Right lung (tissue), 10 donors: ENCODE measurements around the gene KRT8. TPM values are rescaled to one million over a fixed set of nuclear protein-coding genes. Genes with fewer than 3 reads are reported as not detected.
A peak's percentile ranks its signal among the peaks of the same experiment; 100 is the strongest.

Experiments used
- DNase-seq, 2 donors: peaks; one replicate each; pipeline ENCODE4 v3.0.0-alpha.2; 2013
- long read RNA-seq, 8 donors: transcript quantifications; one replicate each; lab custom pipeline, GENCODE V29; 2026
- polyA plus RNA-seq, 5 donors: library from polyadenylated mRNA; unstranded; fragments of 120-200 nt; gene quantifications; one replicate each; pipeline versions ENCODE4 v1.2.1 to v1.2.3, GENCODE V29; 2013; ENCODE audit warnings: inconsistent platforms in 1 of 5, low replicate concordance in 1 of 5; ENCODE audit not compliant: insufficient read length in 5 of 5, insufficient read depth in 1 of 5

KRT8 gene
- 100 to 1,000 TPM; 166 to 247 (median 183) TPM for polyA plus RNA-seq
- long read RNA-seq, donor 1, partial matches to known transcripts: 206 of 215 reads
- long read RNA-seq, donor 1, other reads (novel, unspliced or antisense): 0 of 215 reads
- long read RNA-seq, donor 2, partial matches to known transcripts: 134 of 145 reads
- long read RNA-seq, donor 2, other reads (novel, unspliced or antisense): 6 of 145 reads
- long read RNA-seq, donor 3, partial matches to known transcripts: 190 of 206 reads
- long read RNA-seq, donor 3, other reads (novel, unspliced or antisense): 10 of 206 reads
- long read RNA-seq, donor 4, partial matches to known transcripts: 344 of 354 reads
- long read RNA-seq, donor 4, other reads (novel, unspliced or antisense): 6 of 354 reads
- long read RNA-seq, donor 5, partial matches to known transcripts: 427 of 445 reads
- long read RNA-seq, donor 5, other reads (novel, unspliced or antisense): 9 of 445 reads
- long read RNA-seq, donor 6, transcript KRT8-211 (4 exons, 770 nt): major isoform, 8 of 540 reads
- long read RNA-seq, donor 6, transcript KRT8-216 (9 exons, 2,126 nt): minor isoform, 7 of 540 reads
- long read RNA-seq, donor 6, partial matches to known transcripts: 500 of 540 reads
- long read RNA-seq, donor 6, other reads (novel, unspliced or antisense): 22 of 540 reads
- long read RNA-seq, donor 7, partial matches to known transcripts: 125 of 135 reads
- long read RNA-seq, donor 7, other reads (novel, unspliced or antisense): 7 of 135 reads
- long read RNA-seq, donor 8, partial matches to known transcripts: 30 of 35 reads
- long read RNA-seq, donor 8, other reads (novel, unspliced or antisense): 0 of 35 reads

DNA sequence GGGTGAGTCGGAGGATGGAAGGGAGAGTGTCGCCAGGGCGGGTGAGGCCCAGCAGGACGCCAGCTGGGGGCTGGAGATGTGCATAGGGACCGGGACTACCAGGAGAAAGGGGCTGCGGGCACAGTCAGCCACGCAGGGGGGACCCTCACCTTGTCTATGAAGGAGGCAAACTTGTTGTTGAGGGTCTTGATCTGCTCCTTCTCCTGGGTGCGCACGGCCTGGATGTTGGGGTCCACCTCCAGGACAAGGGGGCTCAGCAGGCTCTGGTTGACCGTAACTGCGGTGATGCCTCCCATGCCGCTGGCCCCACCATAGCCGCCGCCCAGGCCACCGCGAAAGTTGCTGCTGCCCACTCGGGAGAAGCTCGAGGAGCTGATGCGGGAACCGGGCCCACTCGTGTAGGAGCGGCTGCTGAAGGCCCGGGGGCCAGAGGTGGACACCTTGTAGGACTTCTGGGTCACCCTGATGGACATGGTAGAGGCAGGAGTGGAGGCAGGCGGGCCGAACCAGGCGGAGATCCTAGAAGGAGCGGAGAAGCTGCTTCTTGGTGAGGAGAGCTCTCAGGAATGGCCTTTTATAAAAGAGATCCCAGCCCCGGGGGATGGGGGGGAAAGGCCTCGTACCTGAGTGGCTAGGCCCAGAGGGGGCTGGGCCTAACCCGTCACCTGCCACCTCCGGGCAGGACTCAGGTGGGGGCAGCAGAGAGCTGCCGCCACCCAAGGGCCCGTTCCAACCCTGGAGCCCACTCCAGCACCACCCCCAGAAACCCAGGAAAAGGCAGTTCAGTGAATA lies at the start of gene KRT8:
Gene KRT8 (minus strand): TSS at position 568 of the 792 bp plus-strand sequence. CDS start 95 bp downstream, at position 473.
- peak; percentile 75 for DNase-seq

DNA sequence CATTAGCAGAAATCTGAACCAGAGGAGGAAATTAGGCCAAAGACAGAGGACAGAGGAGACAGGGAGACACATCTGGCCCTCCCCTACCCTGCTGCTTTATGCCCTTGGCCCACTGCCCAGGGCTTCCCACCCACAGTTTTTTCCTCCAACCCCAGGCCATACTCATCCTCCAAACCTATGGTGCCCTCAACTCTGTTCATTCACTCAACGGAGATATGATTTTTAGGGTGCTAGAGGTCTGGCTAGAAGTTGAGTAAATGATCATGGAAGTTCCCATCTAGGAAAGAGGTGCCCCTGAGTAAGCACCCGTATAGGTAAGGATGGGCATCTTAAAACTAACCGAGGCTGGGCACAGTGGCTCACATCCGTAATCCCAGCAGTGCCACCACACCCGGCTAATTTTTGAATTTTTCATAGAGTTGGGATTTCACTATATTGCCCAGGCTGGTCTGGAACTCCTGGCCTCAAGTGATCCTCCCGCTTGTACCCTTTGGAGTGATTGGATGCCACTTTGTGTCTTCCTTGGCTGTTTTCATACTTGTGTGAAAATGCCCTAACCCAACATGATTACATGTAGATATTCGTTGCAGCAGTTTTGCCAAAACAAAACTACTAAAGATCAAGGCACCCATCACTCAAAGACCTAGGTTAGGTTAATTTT lies 48.4 kb upstream of the KRT8 start:
- DNase-seq: no peak

DNA sequence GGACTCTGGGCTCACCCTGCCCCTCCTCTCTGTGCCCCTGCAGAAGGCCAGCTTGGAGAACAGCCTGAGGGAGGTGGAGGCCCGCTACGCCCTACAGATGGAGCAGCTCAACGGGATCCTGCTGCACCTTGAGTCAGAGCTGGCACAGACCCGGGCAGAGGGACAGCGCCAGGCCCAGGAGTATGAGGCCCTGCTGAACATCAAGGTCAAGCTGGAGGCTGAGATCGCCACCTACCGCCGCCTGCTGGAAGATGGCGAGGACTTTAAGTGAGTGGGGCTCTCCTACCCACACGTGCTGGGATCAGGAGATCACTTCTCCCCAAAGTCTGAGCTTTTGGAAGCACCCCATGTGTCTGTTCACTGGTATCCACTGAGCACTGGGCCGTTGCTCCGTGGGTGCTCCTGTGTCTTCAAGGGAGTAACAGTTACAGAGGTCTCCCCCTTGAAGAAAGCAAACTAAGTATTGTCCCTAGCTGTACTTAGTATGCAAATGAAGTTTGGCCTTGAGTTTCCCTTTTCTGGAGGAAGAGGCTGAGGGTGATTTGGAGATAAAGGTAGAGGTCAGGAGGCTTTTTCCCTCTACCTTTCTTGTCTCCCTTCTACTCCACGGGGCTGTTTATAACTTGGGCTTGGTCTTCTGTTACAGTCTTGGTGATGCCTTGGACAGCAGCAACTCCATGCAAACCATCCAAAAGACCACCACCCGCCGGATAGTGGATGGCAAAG lies 47.4 kb upstream of the KRT8 start:
- no peak for DNase-seq

DNA sequence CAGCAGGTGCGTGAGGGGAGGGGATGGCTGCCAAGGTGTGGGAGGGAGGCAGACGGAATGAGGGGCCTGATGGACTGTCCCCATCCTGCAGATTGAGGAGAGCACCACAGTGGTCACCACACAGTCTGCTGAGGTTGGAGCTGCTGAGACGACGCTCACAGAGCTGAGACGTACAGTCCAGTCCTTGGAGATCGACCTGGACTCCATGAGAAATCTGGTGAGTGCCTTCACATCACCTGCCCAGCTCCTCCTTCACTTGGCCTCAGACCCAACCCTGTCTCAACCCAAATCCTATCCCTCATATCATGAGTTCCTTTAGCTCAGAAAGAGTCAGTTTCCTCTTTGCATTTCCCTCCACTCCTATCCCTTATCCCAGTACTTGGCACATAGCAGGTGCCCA lies 46.8 kb upstream of the KRT8 start:
- no peak for DNase-seq

DNA sequence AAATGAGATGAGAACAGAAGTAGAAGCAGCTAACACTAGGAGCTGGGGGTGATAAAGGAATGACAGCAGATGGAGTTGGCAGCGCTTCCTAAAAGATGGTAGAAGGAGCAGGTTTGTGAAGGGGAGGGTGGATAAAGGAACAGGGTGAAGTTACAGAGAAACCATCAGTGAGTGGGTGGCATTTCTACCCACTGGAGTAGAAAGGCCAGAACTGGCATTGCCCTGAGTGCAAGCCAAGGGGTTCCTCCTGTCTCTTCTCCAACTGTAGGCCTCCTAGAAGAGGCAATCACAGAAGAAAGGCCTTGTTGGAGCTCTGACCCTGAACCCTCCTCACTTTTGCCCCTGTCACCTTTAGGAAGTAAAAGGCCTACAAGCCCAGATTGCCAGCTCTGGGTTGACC lies 46.2 kb upstream of the KRT8 start:
- DNase-seq: no peak

DNA sequence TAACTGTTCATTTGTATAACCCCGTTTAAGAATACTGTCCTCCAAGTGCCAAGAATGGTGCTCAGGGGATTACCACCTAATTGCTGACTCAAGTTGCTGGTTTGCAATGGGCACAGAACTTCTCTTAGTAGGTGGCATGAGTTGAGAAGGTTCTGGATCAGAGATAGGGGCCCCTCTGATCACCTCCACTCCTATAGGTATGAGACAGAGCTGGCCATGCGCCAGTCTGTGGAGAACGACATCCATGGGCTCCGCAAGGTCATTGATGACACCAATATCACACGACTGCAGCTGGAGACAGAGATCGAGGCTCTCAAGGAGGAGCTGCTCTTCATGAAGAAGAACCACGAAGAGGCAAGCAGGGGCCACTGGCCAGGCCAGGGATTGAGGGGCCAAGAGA lies 45.7 kb upstream of the KRT8 start:
- DNase-seq: no peak

DNA sequence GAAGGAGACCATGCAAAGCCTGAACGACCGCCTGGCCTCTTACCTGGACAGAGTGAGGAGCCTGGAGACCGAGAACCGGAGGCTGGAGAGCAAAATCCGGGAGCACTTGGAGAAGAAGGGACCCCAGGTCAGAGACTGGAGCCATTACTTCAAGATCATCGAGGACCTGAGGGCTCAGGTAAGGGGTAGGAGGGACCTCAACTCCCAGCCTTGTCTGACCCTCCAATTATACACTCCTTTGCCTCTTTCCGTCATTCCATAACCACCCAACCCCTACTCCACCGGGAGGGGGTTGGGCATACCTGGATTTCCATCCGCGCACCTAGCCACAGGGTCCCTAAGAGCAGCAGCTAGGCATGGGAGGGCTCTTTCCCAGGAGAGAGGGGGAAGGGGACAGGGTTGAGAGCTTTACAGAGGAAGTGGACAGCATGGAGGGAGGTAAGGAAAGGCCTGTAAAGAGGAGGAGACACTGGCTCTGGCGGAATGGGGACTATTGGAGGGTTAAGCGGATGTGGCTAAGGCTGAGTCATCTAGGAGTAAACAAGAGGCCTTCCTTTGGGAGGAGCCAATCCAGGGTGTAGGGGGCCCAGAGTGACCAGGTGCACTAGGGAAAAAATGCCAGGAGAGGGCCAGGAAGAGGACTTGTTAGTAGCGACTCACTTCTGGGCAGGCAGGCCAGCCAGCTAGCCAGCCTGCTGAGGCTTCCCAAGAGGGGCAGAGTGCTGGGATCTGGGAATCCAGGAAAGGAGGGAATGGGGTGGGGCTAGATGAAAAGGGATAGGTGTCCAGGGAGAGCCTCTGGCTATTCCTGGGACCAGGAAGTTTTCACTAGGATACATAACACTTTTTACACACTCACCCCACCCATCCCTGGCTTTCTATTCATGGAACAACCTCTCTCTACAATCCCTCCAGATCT lies 44.8 kb upstream of the KRT8 start:
- peak in 1 of 2 donors; percentile 52 for DNase-seq

DNA sequence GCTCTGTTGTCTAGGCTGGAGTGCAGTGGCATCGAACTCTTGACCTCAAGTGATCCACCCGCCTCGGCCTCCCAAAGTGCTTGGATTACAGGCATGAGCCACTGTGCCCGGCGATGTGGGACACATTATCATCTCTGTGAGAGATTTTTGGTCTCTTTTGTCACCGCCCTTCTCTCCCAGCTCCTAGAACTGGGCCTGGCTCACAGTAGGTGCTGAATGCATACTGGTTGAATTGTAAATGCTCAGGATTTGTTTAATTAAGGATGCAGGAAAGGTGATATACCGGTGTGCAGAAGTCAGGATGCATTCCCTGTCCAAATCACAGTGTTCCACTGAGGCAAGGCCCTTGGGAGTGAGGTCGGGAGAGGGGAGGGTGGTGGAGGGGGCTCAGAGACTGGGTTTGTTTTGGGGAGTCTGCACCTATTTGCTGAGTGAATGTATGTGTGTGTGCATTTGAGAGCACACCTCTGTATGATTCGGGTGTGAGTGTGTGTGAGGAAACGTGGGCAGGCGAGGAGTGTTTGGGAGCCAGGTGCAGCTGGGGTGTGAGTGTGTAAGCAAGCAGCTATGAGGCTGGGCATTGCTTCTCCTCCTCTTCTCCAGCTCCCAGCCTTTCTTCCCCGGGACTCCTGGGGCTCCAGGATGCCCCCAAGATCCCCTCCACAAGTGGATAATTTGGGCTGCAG lies 43.0 kb upstream of the KRT8 start:
- DNase-seq: no peak

DNA sequence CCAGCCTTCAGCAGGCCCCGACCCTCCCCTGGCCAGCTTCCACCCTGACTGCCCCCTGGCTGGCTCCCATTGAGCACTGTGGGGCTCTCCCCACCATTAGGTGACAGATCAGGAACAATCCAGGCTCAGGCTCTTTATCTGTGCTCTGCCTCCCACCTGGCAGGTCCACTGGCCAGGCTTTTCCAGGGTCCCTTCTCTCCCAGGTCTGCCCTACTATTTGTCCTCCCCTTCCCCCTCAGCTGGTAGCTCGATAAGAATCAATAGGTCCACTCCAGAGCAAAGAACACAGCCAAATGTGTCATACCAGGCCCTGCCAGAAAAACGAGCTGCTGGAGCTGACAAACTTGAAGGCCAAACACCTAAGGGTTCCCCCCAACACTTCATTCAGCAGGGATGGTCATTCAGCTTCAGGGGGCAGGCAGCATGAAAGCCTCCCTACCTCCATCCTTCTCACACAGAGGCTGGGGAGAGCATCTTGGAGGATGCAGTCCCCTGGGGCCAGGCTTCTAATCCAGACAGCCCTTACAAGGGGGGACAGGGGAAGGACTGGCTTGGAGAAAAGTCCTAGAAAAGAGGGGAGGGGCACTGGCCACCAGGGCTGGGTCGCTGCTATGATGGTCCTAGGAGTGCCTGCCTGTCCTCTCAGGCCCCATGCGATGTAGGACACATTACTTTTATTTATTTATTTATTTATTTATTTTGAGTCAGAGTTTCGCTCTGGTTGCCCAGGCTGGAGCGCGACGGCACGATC lies 42.1 kb upstream of the KRT8 start:
- no peak for DNase-seq

DNA sequence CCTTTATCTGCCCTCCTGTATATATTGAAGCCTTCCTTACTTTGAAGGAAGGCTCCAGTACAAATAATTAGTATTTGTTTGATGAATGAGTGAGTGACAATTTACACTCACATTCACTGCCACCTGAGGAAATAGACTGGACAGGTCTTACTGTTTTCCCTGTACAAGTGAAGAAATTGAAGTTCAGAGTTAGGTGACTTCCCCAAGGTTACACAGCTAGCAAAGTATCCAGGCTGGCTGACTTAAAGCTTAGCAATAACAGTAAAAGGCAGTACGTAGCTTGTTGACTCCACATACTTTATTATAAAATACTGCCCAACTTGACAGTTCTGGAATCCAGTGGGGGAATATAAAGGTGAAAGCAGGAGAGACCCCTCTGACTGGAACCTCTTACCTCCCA lies 41.5 kb upstream of the KRT8 start:
- no peak for DNase-seq

DNA sequence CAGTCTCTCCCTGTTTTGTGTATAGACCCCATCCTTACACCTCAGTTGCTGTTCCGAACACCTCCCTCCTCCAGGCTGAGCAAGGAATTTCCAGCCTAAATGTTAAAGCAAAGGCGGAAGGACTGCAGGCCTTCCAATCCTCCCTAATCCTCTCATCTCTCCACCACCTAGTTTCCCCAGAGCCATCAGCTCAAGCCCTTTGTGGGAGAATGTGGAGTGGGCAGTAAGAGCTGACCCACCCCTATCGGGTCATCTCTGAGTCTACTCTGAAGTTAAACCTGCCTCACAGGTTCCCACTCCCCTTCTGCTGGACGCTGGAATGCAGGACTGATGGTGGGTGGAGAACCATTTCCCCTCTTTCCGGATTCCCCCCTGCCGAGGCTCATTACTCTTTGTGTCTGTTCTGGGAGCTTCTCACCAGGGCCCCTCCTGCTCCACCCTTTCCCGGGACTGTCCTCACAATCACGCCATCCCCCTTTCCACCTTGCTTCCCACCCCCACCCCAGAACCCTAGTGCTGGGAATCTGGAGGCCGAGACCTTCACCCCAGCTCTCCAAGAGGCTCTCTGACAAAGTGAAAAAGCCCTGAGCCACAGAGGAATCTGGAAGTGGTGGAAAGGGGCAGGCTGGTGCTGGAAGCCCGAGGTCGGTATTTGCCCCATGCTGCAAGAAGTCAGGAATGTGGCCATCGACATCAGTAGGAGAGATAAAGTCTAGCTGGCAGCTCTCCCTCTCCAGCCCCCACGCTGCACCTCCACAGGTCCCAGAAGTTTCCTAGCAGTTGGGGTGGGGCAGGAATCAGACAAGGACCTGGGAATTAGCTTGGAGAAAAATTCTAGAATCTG lies 40.7 kb upstream of the KRT8 start:
- no peak for DNase-seq

DNA sequence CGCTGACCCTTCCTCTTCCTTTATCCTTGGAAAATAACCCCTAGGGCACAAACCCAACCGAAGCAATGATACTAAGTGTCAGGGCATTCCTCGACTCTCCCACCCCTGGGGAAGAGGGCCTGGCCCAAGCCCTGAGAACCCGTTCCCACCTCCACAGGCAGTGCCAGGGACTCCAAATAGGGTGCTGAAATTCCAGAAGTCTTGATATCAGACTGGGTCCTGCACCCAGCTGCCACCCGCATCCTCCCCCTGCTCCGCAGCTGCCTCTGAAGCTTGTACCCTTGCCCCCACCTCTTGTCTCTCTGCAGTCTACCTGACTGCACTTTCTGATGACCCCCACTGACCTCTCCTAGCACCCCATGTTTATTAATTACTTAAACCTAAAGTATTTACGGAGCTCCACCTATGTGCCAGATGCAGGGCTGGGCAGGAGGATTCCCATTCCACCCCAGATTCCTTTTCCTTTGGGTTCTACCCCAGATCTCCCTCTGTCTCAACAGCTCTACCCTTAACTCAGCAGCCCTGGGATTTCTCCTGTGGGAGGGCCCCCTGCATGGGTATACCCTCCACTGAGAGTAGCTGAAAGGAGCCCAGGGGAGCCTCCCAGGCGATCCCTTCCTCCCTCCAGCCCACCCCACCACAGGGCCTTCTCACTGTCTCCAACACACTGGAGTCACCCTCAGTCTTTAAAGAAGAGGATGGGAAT lies 40.0 kb upstream of the KRT8 start:
- DNase-seq: no peak

DNA sequence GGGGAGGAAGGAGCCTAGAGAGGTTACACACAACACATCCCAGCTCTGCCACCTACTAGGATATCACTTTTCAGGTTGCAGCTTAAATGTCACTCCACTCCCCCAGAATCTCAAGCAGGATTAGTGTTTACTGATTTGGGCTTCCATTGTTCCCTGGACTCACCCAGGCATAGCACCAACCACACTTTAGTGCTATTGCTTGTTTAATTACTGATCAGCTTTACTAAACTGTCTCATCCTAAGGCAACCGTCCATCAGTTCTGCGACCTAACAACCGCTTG lies 38.0 kb upstream of the KRT8 start:
- DNase-seq: no peak

DNA sequence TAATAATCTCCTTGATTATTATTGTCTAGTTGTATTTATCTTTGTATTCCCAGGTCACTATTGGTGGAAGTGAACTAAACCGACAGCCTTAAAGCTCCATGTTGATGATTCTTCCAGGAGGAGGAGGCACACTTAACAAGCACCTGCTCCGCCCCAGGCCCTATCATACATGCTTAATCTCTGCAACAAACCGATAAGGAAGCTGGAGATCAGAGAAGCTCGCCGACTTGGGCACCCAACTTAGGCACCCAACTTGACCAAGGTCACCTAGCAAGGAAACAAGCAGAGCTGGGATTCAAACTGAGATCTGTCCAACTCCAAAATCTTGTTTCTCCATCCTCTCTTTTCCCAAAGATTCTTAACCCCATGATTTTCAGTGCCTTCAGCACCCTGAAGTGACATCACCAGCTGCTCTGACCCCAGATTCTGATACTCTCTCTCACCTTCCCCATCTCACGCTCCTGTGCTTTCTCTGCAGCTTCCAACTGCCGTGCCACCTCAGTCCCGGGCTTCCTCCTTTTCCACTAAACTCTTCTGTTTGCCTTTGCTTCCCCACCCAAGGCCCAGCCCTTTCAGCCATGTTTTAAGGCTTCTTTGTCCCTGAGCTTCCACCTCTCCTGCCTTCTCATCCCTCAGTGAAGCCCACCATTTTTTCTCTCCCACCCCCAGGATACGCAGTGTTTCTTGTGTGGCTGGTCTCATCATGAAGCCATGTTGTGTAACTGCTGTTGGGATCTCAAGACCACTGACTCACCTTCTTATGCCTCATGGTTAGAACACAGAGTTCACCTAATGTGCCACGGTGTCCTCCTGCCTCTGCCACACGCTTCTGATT lies 37.4 kb upstream of the KRT8 start:
- DNase-seq: no peak

DNA sequence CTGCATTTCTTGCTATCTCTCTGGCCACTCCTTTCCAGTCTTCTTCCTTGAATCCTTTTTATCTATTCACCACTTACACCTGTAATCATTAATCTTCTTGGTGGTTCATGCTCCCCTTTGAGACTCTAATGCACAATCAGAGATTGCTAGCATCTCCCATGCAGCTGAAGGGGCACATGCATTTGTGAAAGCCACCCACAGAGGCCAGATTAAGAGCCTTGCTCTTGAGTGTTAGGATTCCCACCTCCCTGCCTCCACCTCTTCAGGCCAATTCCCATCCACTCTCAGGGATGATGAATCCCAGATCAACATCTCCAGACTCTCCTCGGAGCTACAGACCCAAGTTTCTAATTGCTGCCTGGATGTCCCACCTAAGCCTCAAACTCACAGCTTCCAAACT lies 24.7 kb upstream of the KRT8 start:
- no peak for DNase-seq

DNA sequence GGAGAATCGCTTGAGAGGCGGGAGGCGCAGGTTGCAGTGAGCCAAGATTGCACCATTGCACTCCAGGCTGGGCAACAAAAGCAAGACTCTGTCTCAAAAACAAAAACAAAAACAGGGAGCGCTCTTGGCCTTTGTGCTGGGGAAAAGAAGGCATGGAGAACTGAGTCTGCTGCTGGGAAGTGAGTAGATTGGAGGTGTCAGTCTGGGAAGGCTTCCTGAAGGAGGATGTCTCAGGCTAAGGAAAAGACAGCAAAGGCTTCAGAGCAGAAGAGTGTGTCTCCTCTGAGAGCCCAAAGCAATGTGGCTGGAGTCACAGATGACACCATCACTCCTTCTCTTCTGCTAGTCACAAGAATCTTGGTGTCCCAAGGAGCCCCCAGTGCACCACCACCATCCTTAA lies 23.1 kb upstream of the KRT8 start:
- DNase-seq: no peak
